Measurements from ENCODE around the gene SLC22A8. TPM values are rescaled to one million over a fixed set of nuclear protein-coding genes. Genes with fewer than 3 reads are reported as not detected.
"Not testable (repeated sequence)": the region's sequence is repeated elsewhere in the genome, so short reads cannot be mapped to it uniquely, and the experiment has no call there.

Gene SLC22A8
- total RNA-seq (2021) = not detected in 2 replicates
- Bru-seq, nascent RNA = not detected
- not detected for BruChase-seq, experiment 1, labeled RNA remaining after a 2-hour chase
- percentile 4 among the genes with signal in this experiment for BruChase-seq, experiment 2, labeled RNA remaining after a 6-hour chase
- long read RNA-seq = 0 reads

GRCh38 chr11:63015521-63016215 lies at the start of gene SLC22A8:
TSS of gene SLC22A8 (minus strand) at chr11:63015841. CDS start at chr11:63014958, 883 bp downstream.
- TF ChIP-seq CTCF (conservative IDR thresholded peaks at IDR 0.05; ENCODE audit: low read depth, low read length) (no peak), EZH2 (IDR thresholded peaks at IDR 0.05; ENCODE audit: borderline replicate concordance, low read depth, low read length, poor library complexity, severe bottlenecking) (no peak)
- BruUV-seq (replicated peaks) = no TSS peak

GRCh38 chr11:63046203-63046602 lies 30.6 kb upstream of the SLC22A8 start:
- DNase-seq (ENCODE audit: low spot score); H3K36me3 ChIP-seq (ENCODE audit: insufficient read depth, low read length, poor library complexity, severe bottlenecking); H3K27ac ChIP-seq (ENCODE audit: low read depth, low read length, poor library complexity, severe bottlenecking); BruUV-seq (replicated peaks); H3K4me1 ChIP-seq (ENCODE audit: insufficient read depth, low read length, poor library complexity, severe bottlenecking); POLR2A ChIA-PET (ENCODE audit: low non-redundant PET); H3K9me3 ChIP-seq (ENCODE audit: low read depth, low read length, poor library complexity, severe bottlenecking); intact Hi-C loops (cut with micrococcal nuclease; ENCODE audit: unreplicated experiment); H3K4me3 ChIP-seq (ENCODE audit: low read depth, low read length, poor library complexity, severe bottlenecking); CTCF ChIA-PET: not testable (repeated sequence)
- H3K27me3 ChIP-seq (replicated peaks; ENCODE audit: insufficient read depth, low read depth, low read length, poor library complexity) = peaks cover 13% of the 10 kb centered on the region

More at GRCh38 chr11:63015521-63016215, at the start of gene SLC22A8:
- ChIA-PET CTCF (no interaction called here), POLR2A (ENCODE audit: low non-redundant PET) (no interaction called here)
- H3K4me1 ChIP-seq (ENCODE audit: insufficient read depth, low read length, poor library complexity, severe bottlenecking) = peaks cover 9% of the 10 kb centered on the region
- no peaks in the 10 kb centered on the region for H3K9me3 ChIP-seq (ENCODE audit: low read depth, low read length, poor library complexity, severe bottlenecking)
- H3K27me3 ChIP-seq (replicated peaks; ENCODE audit: insufficient read depth, low read depth, low read length, poor library complexity) = no peaks in the 10 kb centered on the region
- DNase-seq (ENCODE audit: low spot score) = no peak
- intact Hi-C loops (cut with micrococcal nuclease; ENCODE audit: unreplicated experiment) = no loop called here
- H3K4me3 ChIP-seq (ENCODE audit: low read depth, low read length, poor library complexity, severe bottlenecking) = no peak within 1 kb of the TSS
- H3K36me3 ChIP-seq (ENCODE audit: insufficient read depth, low read length, poor library complexity, severe bottlenecking) = no peaks in the 10 kb centered on the region
- H3K27ac ChIP-seq (ENCODE audit: low read depth, low read length, poor library complexity, severe bottlenecking) = no peak within 1 kb of the TSS

- TF ChIP-seq CTCF (conservative IDR thresholded peaks at IDR 0.05; ENCODE audit: low read depth, low read length) = no peak
- TF ChIP-seq EZH2 (IDR thresholded peaks at IDR 0.05; ENCODE audit: borderline replicate concordance, low read depth, low read length, poor library complexity, severe bottlenecking) = no peak
- Histone ChIP-seq H3K27me3 (replicated peaks; ENCODE audit: insufficient read depth, low read depth, low read length, poor library complexity) (no peaks in the 10 kb centered on the region), H3K4me3 (ENCODE audit: low read depth, low read length, poor library complexity, severe bottlenecking) (no peak overlapping the region), H3K27ac (ENCODE audit: low read depth, low read length, poor library complexity, severe bottlenecking) (no peak overlapping the region), H3K36me3 (ENCODE audit: insufficient read depth, low read length, poor library complexity, severe bottlenecking) (no peaks in the 10 kb centered on the region), H3K9me3 (ENCODE audit: low read depth, low read length, poor library complexity, severe bottlenecking) (no peaks in the 10 kb centered on the region), H3K4me1 (ENCODE audit: insufficient read depth, low read length, poor library complexity, severe bottlenecking) (no peaks in the 10 kb centered on the region)
- intact Hi-C loops (cut with micrococcal nuclease; ENCODE audit: unreplicated experiment) = no loop called here
- ChIA-PET POLR2A (ENCODE audit: low non-redundant PET) (no interaction called here), CTCF (no interaction called here)
- DNase-seq (ENCODE audit: low spot score) = no peak
- no TSS peak for BruUV-seq (replicated peaks)
Measured at GRCh38 chr11:63042596-63042995, 27.0 kb upstream of the SLC22A8 start.

GRCh38 chr11:63032457-63032856 lies 16.8 kb upstream of the SLC22A8 start:
- ChIA-PET POLR2A (ENCODE audit: low non-redundant PET) (no interaction called here), CTCF (no interaction called here)
- Histone ChIP-seq H3K27ac (ENCODE audit: low read depth, low read length, poor library complexity, severe bottlenecking) (no peak overlapping the region), H3K4me1 (ENCODE audit: insufficient read depth, low read length, poor library complexity, severe bottlenecking) (no peaks in the 10 kb centered on the region), H3K4me3 (ENCODE audit: low read depth, low read length, poor library complexity, severe bottlenecking) (no peak overlapping the region), H3K36me3 (ENCODE audit: insufficient read depth, low read length, poor library complexity, severe bottlenecking) (no peaks in the 10 kb centered on the region), H3K27me3 (replicated peaks; ENCODE audit: insufficient read depth, low read depth, low read length, poor library complexity) (peaks cover 9% of the 10 kb centered on the region), H3K9me3 (ENCODE audit: low read depth, low read length, poor library complexity, severe bottlenecking) (no peaks in the 10 kb centered on the region)
- TF ChIP-seq EZH2 (IDR thresholded peaks at IDR 0.05; ENCODE audit: borderline replicate concordance, low read depth, low read length, poor library complexity, severe bottlenecking) = no peak
- TF ChIP-seq CTCF (conservative IDR thresholded peaks at IDR 0.05; ENCODE audit: low read depth, low read length) = no peak
- BruUV-seq (replicated peaks) = no TSS peak
- intact Hi-C loops (cut with micrococcal nuclease; ENCODE audit: unreplicated experiment) = loop anchor here (10.0 kb wide), 1 partner anchor 242 kb away; no protein-coding TSS in a partner anchor
- no peak for DNase-seq (ENCODE audit: low spot score)

All from A673 (cell line).